SK-N-SH (cell line): ENCODE data around the gene TBX15. TPM values are rescaled to one million over a fixed set of nuclear protein-coding genes. Genes with fewer than 3 reads are reported as not detected.

Experiments used
- CTCF ChIA-PET: fragments of 300-600, 350-600 bp; formaldehyde crosslinking; extraction: SDS; loops from one replicate; lab custom pipeline; 2021; lab: Yijun Ruan, JAX
- POLR2A ChIA-PET: fragments of 350-600 bp; sonication (Branson Sonifier 250); formaldehyde crosslinking; extraction: SDS; loops from one replicate; lab custom pipeline; 2020; ENCODE audit warnings: antibody characterized with exemption, inconsistent platforms; lab: Yijun Ruan, JAX
- DNase-seq: peaks from one replicate; pipeline ENCODE4 v3.0.0; 2012
- H2AFZ ChIP-seq: fragments of 200-600 bp; sonication (generic); 2 replicates; pipeline ENCODE4 v1.8.1; 2016; ENCODE audit warnings: antibody characterized with exemption, mild to moderate bottlenecking, low read depth
- H3F3A ChIP-seq: fragments of 200-600 bp; sonication (generic); replicated peaks from 2 replicates; pipeline ENCODE3; 2016; ENCODE audit warnings: antibody characterized with exemption, mild to moderate bottlenecking; ENCODE audit not compliant: insufficient read depth
- H3K27ac ChIP-seq, 2 experiments: fragments of 200-500 bp in 1 of 2; fragments of 200-600 bp in 1 of 2; sonication (Bioruptor generic) in 1 of 2; sonication (generic), shearing (Covaris generic) in 1 of 2; 2 replicates each; pipeline versions ENCODE4 v1.5.1 to v1.6.1; 2014 to 2016; ENCODE audit warnings: low read depth in 2 of 2, inconsistent platforms in 1 of 2, low read length in 1 of 2, mild to moderate bottlenecking in 1 of 2, mixed read lengths in 1 of 2
- H3K27me3 ChIP-seq: fragments of 200-600 bp; sonication (generic), shearing (Covaris generic); 2 replicates; pipeline ENCODE4 v1.6.1; 2016; ENCODE audit warnings: mixed run types; ENCODE audit not compliant: insufficient read depth
- H3K36me3 ChIP-seq, 2 experiments: fragments of 200-500 bp in 1 of 2; fragments of 200-600 bp in 1 of 2; sonication (Bioruptor generic) in 1 of 2; sonication (generic) in 1 of 2; replicated peaks in 1 of 2; 2 replicates each; pipeline versions ENCODE3 to v1.5.1; 2014 to 2016; ENCODE audit warnings: low read length in 1 of 2, mild to moderate bottlenecking in 1 of 2; ENCODE audit not compliant: insufficient read depth in 2 of 2, control insufficient read depth in 1 of 2
- H3K4me1 ChIP-seq, 2 experiments: fragments of 200-500 bp in 1 of 2; fragments of 200-600 bp in 1 of 2; sonication (Bioruptor generic) in 1 of 2; sonication (generic), shearing (Covaris generic) in 1 of 2; 2 replicates each; pipeline versions ENCODE4 v1.5.1 to v1.6.1; 2014 to 2016; ENCODE audit warnings: low read depth in 1 of 2, low read length in 1 of 2, mixed run types in 1 of 2; ENCODE audit not compliant: insufficient read depth in 2 of 2, control insufficient read depth in 1 of 2
- H3K4me2 ChIP-seq: fragments of 200-600 bp; sonication (generic), shearing (Covaris generic); 2 replicates; pipeline ENCODE4 v1.6.1; 2017; ENCODE audit warnings: mixed run types
- H3K4me3 ChIP-seq, 2 experiments: fragments of 200-500 bp in 1 of 2; fragments of 200-600 bp in 1 of 2; sonication (Bioruptor generic) in 1 of 2; sonication (generic), shearing (Covaris generic) in 1 of 2; 2 replicates each; pipeline versions ENCODE4 v1.5.1 to v1.8.1; 2014 to 2016; ENCODE audit warnings: low read depth in 2 of 2, inconsistent platforms in 1 of 2, low read length in 1 of 2, mild to moderate bottlenecking in 1 of 2, mixed read lengths in 1 of 2, moderate library complexity in 1 of 2
- H3K79me2 ChIP-seq: fragments of 200-600 bp; sonication (generic); 2 replicates; pipeline ENCODE4 v1.8.1; 2017; ENCODE audit warnings: mild to moderate bottlenecking; ENCODE audit not compliant: insufficient read depth
- H3K9ac ChIP-seq: fragments of 200-600 bp; sonication (generic); 2 replicates; pipeline ENCODE4 v1.6.1; 2017; ENCODE audit warnings: mixed run types
- H3K9me2 ChIP-seq: fragments of 200-600 bp; sonication (generic); 2 replicates; pipeline ENCODE4 v1.6.1; 2017; ENCODE audit warnings: mixed run types
- H3K9me3 ChIP-seq: fragments of 200-600 bp; sonication (generic); 2 replicates; pipeline ENCODE4 v1.6.1; 2017; ENCODE audit warnings: mixed run types, mild to moderate bottlenecking, moderate library complexity
- H4K20me1 ChIP-seq: fragments of 200-600 bp; sonication (generic); 2 replicates; pipeline ENCODE4 v1.6.1; 2017; ENCODE audit warnings: mild to moderate bottlenecking, mixed run types; ENCODE audit not compliant: insufficient read depth
- CHD2 ChIP-seq: fragments of 150-350 bp; IDR thresholded peaks from 2 replicates; pipeline ENCODE4 v1.6.1; 2018; ENCODE audit warnings: low read length; ENCODE audit not compliant: partially characterized antibody
- FOSL2 ChIP-seq: IDR thresholded peaks from 2 replicates; pipeline ENCODE4 v1.4.0; 2012; ENCODE audit warnings: low read depth, mild to moderate bottlenecking, moderate library complexity, borderline replicate concordance
- GABPA ChIP-seq: IDR thresholded peaks from 2 replicates; pipeline ENCODE4 v1.4.0; 2012; ENCODE audit warnings: low read depth, mild to moderate bottlenecking
- JUND ChIP-seq: IDR thresholded peaks from 2 replicates; pipeline ENCODE4 v1.4.0; 2012
- MXI1 ChIP-seq: IDR thresholded peaks from 2 replicates; pipeline ENCODE4 v1.6.1; 2012; ENCODE audit warnings: mild to moderate bottlenecking, low read depth, low read length, improper control_type of control experiment
- NRF1 ChIP-seq: IDR thresholded peaks from 2 replicates; pipeline ENCODE4 v1.6.1; 2012; ENCODE audit warnings: low read depth, mild to moderate bottlenecking, low read length
- POLR2AphosphoS5 ChIP-seq: IDR thresholded peaks from 2 replicates; pipeline ENCODE4 v1.6.1; 2012; ENCODE audit warnings: low read depth, low read length
- RAD21 ChIP-seq: IDR thresholded peaks from 2 replicates; pipeline ENCODE4 v1.6.1; 2012; ENCODE audit warnings: mild to moderate bottlenecking, low read length
- RCOR1 ChIP-seq: fragments of 150-350 bp; IDR thresholded peaks from 2 replicates; pipeline ENCODE4 v1.6.1; 2017; ENCODE audit warnings: antibody characterized with exemption, low read length
- SMC3 ChIP-seq: IDR thresholded peaks from 2 replicates; pipeline ENCODE4 v1.6.1; 2012; ENCODE audit warnings: low read depth, low read length, improper control_type of control experiment
- USF1 ChIP-seq: IDR thresholded peaks from 2 replicates; pipeline ENCODE4 v1.4.0; 2012; ENCODE audit warnings: low read depth, borderline replicate concordance
- ZBTB33 ChIP-seq: IDR thresholded peaks from 2 replicates; pipeline ENCODE4 v1.4.0; 2012; ENCODE audit warnings: low read depth, borderline replicate concordance
- WGBS: methylation state at CpG from one replicate; pipeline ENCODE4 v1.1.6; 2017; ENCODE audit warnings: low lambda C conversion rate; 5-methylcytosine and 5-hydroxymethylcytosine counted together
- polyA plus RNA-seq, 3 experiments: library from polyadenylated mRNA; depleted of rRNA; stranded (reverse); fragments of >200 nt; gene quantifications; 2 replicates each; pipeline ENCODE4 v1.2.3, GENCODE V29; 2012
- TF ChIP-seq, protein P1 (sequence below): fragments of 200-600 bp; sonication (generic); IDR thresholded peaks from 2 replicates; pipeline ENCODE4 v1.6.1; 2017; ENCODE audit warnings: antibody characterized with exemption, mild to moderate bottlenecking, moderate library complexity

TBX15 gene
- polyA plus RNA-seq, 1 of the 3 experiments (the other 2 are of a cell fraction), result 0.02 TPM

- no peak for TF ChIP-seq JUND
- TF ChIP-seq GABPA, result no peak
- TF ChIP-seq POLR2AphosphoS5, result no peak
- TF ChIP-seq CHD2, result no peak
- TF ChIP-seq, protein P1, sequence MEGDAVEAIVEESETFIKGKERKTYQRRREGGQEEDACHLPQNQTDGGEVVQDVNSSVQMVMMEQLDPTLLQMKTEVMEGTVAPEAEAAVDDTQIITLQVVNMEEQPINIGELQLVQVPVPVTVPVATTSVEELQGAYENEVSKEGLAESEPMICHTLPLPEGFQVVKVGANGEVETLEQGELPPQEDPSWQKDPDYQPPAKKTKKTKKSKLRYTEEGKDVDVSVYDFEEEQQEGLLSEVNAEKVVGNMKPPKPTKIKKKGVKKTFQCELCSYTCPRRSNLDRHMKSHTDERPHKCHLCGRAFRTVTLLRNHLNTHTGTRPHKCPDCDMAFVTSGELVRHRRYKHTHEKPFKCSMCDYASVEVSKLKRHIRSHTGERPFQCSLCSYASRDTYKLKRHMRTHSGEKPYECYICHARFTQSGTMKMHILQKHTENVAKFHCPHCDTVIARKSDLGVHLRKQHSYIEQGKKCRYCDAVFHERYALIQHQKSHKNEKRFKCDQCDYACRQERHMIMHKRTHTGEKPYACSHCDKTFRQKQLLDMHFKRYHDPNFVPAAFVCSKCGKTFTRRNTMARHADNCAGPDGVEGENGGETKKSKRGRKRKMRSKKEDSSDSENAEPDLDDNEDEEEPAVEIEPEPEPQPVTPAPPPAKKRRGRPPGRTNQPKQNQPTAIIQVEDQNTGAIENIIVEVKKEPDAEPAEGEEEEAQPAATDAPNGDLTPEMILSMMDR, result no peak
- TF ChIP-seq, all 33 proteins: peak for 0
Measured at GRCh38 chr1:119010201-119010600, 22.1 kb upstream of the TBX15 start (continued).

DNA sequence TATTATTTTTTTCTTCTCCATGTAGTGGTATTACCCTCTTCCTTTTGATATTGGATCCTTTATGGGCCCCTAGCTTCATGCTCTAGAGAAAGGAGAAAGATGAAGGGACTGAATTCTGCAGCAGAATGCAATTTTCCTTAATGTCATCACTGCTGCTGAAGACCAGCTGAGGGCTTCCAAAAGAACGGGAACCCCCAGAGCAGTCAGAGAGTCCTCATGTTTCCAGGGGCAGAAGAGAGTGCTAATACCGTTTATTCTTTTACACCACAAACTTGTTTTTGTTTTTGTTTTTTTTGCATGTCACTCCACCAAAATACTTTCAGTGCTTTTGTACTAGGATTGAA is 21.1 kb upstream of the TBX15 start:
- CTCF ChIA-PET, result interaction anchor here (0.7 to 2.4 kb wide), 19 partner anchors 9 to 863 kb away, joined by 3 to 19 read pairs (median 5); no protein-coding TSS in a partner anchor
- no peak for DNase-seq

More for the DNA sequence above, 21.1 kb upstream of the TBX15 start:
- Histone ChIP-seq H3K9ac (no peak overlapping the region), H3K9me2 (no peaks in the 10 kb centered on the region), H3K27me3 (peaks cover 40% of the 10 kb centered on the region), H3F3A (no peaks in the 10 kb centered on the region), H3K4me2 (0 out of 2 replicates have a peak overlapping the region, but pooled peaks have one; percentile 42)
- TF ChIP-seq SMC3 (no peak), MXI1 (no peak), RCOR1 (no peak), FOSL2 (no peak), NRF1 (no peak), USF1 (no peak), RAD21 (no peak), CHD2 (no peak), ZBTB33 (no peak)
- TF ChIP-seq, all 33 proteins: peak for 0
- H3K9me3 ChIP-seq, result no peaks in the 10 kb centered on the region
- H3K4me3 ChIP-seq, result no peak overlapping the region; a peak in 1 of 4 replicates
- H4K20me1 ChIP-seq, result no peaks in the 10 kb centered on the region
- H3K27ac ChIP-seq, result no peak overlapping the region
- 9% methylated on average over 2 of the region's 2 CpGs for WGBS
- H3K36me3 ChIP-seq, result no peaks in the 10 kb centered on the region
- no peaks in the 10 kb centered on the region for H3K79me2 ChIP-seq
- POLR2A ChIA-PET, result no interaction called here
- H2AFZ ChIP-seq, result no peak overlapping the region
- no peaks in the 10 kb centered on the region; a peak in 1 of 4 replicates for H3K4me1 ChIP-seq
